NCI-H510A treated with DMSO at 0.1 percent for 48 hours (cell line): ENCODE measurements around the gene IGSF22.

Experiments
- DNase-seq: peaks from one replicate; lab custom pipeline; 2025; lab: John Stamatoyannopoulos, UW

The IGSF22 gene

GRCh38 chr11:18726040-18726439 lies at the start of gene IGSF22:
TSS of gene IGSF22 (minus strand) at chr11:18726188. CDS start at chr11:18724236, 1,952 bp downstream.
- no peak for DNase-seq

GRCh38 chr11:18774801-18775200 lies 48.8 kb upstream of the IGSF22 start:
- DNase-seq: no peak

GRCh38 chr11:18773681-18774080 lies 47.7 kb upstream of the IGSF22 start:
- no peak for DNase-seq

GRCh38 chr11:18773104-18773503 lies 47.1 kb upstream of the IGSF22 start:
- no peak for DNase-seq

GRCh38 chr11:18772211-18772610 lies 46.2 kb upstream of the IGSF22 start:
- DNase-seq: no peak

- no peak for DNase-seq
Measured at GRCh38 chr11:18771266-18772035, 45.5 kb upstream of the IGSF22 start.

GRCh38 chr11:18770479-18771125 lies 44.6 kb upstream of the IGSF22 start:
- no peak for DNase-seq

- no peak for DNase-seq
Measured at GRCh38 chr11:18769802-18770456, 43.9 kb upstream of the IGSF22 start.

- DNase-seq: no peak
Measured at GRCh38 chr11:18768978-18769377, 43.0 kb upstream of the IGSF22 start.

- peak; percentile 12 for DNase-seq
Measured at GRCh38 chr11:18768472-18768901, 42.5 kb upstream of the IGSF22 start.

GRCh38 chr11:18766015-18766414 lies 40.0 kb upstream of the IGSF22 start:
- no peak for DNase-seq

GRCh38 chr11:18765554-18765953 lies 39.6 kb upstream of the IGSF22 start:
- DNase-seq: no peak

GRCh38 chr11:18761741-18762140 lies 35.8 kb upstream of the IGSF22 start:
- no peak for DNase-seq

GRCh38 chr11:18761144-18761543 lies 35.2 kb upstream of the IGSF22 start:
- no peak for DNase-seq

GRCh38 chr11:18757811-18758210 lies 31.8 kb upstream of the IGSF22 start:
- no peak for DNase-seq

GRCh38 chr11:18756889-18757288 lies 30.9 kb upstream of the IGSF22 start:
- DNase-seq: no peak

GRCh38 chr11:18754308-18754707 lies 28.3 kb upstream of the IGSF22 start:
- no peak for DNase-seq

- DNase-seq: no peak
Measured at GRCh38 chr11:18752502-18752901, 26.5 kb upstream of the IGSF22 start.

- no peak for DNase-seq
Measured at GRCh38 chr11:18750944-18751343, 25.0 kb upstream of the IGSF22 start.

GRCh38 chr11:18749681-18750319 lies 23.8 kb upstream of the IGSF22 start:
- DNase-seq: no peak

- no peak for DNase-seq
Measured at GRCh38 chr11:18748766-18749365, 22.9 kb upstream of the IGSF22 start.

- DNase-seq: no peak
Measured at GRCh38 chr11:18745251-18745650, 19.3 kb upstream of the IGSF22 start.
